ENCODE data around the gene HEXIM1.
"Not testable (repeated sequence)": the region's sequence is repeated elsewhere in the genome, so short reads cannot be mapped to it uniquely, and the experiment has no call there.

HEXIM1 gene

DNA sequence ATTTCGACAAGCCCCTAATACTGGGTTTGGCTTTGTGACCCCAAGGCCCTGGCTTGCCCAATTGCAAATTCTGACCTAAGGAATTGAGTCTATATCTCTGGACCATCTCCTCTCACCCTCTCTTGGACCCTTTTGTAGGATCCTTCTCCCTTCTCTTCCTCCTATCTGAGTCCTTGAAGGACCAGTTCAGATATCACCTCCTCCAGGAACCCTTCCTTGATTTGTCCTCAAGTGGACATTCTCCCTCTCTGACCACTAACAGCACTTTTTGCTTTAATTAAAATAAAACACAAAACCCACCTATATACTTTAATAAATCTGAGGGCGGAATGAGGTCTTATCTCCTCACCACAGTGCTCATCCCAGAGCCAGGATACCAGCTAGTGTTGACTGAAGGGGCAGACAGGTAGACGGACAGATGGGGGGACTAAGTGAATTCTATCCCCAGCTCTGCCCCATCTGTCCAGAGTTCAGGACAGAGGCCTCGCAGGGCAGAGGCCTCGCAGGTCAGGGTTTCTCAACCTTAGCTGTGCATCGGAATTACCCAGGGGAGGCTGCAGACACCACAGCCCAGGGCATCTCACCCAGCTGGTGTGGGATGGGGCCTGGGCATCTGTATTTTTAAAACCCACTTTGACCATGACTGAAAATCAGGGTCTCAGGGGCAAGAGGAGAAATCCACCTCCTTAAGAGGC is 25.1 kb upstream of the HEXIM1 start:
- H3K4me3 ChIP-seq (ENCODE audit: low read depth, low read length), result no peak overlapping the region
- TF ChIP-seq, protein P1, sequence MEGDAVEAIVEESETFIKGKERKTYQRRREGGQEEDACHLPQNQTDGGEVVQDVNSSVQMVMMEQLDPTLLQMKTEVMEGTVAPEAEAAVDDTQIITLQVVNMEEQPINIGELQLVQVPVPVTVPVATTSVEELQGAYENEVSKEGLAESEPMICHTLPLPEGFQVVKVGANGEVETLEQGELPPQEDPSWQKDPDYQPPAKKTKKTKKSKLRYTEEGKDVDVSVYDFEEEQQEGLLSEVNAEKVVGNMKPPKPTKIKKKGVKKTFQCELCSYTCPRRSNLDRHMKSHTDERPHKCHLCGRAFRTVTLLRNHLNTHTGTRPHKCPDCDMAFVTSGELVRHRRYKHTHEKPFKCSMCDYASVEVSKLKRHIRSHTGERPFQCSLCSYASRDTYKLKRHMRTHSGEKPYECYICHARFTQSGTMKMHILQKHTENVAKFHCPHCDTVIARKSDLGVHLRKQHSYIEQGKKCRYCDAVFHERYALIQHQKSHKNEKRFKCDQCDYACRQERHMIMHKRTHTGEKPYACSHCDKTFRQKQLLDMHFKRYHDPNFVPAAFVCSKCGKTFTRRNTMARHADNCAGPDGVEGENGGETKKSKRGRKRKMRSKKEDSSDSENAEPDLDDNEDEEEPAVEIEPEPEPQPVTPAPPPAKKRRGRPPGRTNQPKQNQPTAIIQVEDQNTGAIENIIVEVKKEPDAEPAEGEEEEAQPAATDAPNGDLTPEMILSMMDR (IDR thresholded peaks at IDR 0.05; ENCODE audit: low read depth, low read length), result no peak
- DNase-seq (ENCODE audit: low read depth, low spot score), result no peak
- in situ Hi-C loops (cut with HindIII; ENCODE audit: low sequenced_read_pairs), result no loop called here

DNA sequence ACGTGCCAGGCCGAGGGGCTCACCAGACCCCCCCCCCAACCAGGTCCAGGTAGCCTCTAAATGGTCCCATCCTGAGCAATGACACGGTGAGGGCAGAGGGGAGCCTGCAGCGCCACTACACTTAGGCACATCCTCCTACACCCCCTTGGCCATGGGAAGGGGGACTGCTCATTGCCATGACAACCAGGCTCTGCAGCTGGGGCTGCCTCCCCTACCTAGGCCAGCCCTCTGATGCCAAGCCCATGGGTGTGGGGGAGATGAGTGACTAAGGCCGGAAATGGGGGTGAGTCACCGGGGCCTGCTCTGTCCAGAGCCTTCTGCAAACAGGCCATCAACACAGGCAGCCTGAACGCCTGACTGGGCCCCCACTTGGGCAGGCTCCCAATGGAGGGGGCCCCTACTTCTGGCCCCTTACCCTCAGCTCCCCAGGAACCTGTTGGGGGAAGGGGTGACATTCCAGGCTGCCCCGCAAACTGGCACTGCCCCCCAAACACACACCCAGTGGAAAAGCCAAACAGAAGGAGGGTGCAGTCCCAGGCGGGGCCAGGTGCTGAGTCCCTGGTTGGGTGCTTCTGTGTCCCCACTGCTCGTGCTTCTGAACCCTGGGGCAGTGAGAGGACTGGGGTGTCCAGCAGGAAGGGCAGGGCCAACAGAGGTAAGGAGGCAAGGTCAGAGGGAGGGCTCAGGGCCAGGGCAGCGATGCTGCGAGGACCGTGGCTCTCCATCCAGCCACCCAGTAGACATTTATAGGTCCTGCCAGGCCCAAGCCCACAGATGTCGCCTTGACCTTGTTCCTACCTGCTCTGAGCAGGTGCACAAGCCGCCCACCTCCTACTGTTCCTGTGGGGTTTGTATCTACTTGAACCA is 24.1 kb upstream of the HEXIM1 start:
- TF ChIP-seq, protein P1 (IDR thresholded peaks at IDR 0.05; ENCODE audit: low read depth, low read length), result no peak
- peak; percentile 88 for DNase-seq (ENCODE audit: low read depth, low spot score)
- in situ Hi-C loops (cut with HindIII; ENCODE audit: low sequenced_read_pairs), result no loop called here
- H3K4me3 ChIP-seq (ENCODE audit: low read depth, low read length), result no peak overlapping the region

DNA sequence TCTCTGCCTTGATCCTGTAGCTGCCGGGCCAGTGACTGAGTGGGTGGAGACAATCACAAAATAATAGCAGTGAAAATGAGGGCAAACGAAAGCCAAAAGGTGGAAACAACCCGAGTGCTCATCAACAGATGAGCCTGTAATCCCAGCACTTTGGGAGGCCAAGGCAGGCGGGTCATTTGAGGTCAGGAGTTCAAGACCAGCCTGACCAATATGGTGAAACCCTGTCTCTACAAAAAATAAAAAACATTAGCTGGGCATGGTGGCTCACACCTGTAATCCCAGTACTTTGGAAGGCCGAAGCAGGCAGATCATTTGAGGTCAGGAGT is 23.5 kb upstream of the HEXIM1 start:
- in situ Hi-C loops (cut with HindIII; ENCODE audit: low sequenced_read_pairs); H3K4me3 ChIP-seq (ENCODE audit: low read depth, low read length); DNase-seq (ENCODE audit: low read depth, low spot score): not testable (repeated sequence)

DNA sequence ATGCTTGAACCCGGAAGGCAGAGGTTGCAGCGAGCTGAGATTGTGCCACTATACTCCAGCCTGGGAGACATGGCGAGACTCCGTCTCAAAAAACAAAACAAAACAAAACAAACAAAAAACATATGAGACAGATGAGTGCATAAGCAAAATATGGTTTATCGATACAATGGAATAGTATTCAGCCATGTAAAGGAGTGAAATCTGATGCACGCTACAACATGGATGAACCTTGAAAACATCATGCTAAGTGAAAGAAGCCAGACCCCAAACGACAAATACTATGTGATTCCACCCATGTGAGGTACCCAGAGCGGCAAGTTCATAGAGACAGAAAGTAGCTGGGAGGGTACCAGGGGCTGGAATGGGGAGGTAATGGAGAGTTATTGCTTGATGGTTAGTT is 22.8 kb upstream of the HEXIM1 start:
- TF ChIP-seq, protein P1 (IDR thresholded peaks at IDR 0.05; ENCODE audit: low read depth, low read length), result no peak
- H3K4me3 ChIP-seq (ENCODE audit: low read depth, low read length), result no peak overlapping the region
- no peak for DNase-seq (ENCODE audit: low read depth, low spot score)
- in situ Hi-C loops (cut with HindIII; ENCODE audit: low sequenced_read_pairs), result no loop called here

DNA sequence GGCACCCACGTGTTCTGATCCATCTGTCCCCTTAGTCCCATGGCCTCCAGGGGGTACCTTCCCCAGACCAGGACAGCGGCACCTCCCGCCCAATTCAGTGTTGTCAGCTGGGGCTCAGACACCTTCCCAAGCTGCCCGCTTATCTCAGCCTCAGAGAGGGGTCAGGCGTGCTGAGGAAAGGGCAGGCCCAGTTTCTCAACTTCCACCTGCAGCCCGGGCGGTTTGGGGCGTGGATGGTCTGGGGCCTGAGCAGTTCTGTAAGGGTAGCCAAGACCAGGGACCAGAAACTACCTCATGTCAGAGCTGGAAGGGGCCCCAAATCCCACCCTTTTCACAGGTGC is 21.1 kb upstream of the HEXIM1 start:
- in situ Hi-C loops (cut with HindIII; ENCODE audit: low sequenced_read_pairs), result no loop called here
- no peak overlapping the region for H3K4me3 ChIP-seq (ENCODE audit: low read depth, low read length)
- TF ChIP-seq, protein P1 (IDR thresholded peaks at IDR 0.05; ENCODE audit: low read depth, low read length), result no peak
- no peak for DNase-seq (ENCODE audit: low read depth, low spot score)

DNA sequence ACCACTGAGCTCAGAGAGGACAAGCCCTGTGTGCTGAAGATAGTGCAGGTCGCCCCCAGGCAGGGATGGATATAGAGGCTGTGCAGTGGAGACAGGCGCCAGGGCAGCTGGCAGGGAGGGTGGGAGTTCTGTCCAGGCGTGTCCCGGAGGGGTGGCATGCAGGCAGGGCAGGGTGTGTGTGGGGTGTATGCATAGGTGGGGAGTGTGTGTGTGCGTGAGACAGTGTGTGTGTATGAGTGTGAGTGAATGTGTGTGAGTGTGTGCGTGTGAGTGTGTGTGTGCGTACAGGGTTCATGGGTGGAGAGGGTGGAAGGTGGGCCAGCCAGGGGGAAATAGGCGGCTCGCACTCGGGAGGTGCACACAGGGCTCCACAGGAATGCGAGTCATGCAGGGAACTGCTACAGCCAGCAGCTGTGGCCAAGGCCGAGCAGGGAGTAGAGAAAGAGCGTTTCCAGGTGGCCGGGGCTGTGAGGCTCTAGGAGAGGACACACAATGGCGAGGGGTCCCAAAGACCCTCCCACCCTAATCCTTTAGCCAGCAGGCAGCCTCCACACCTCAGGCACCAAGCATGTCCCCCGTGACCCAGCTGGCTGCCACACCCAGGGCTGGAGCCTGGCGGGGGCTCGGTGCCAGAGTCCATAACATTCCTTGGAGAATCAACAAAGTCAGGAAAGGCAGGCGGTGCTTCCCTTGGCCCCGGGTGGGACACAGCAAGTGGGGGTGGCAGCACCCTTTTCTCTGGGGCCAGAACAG is 20.6 kb upstream of the HEXIM1 start:
- TF ChIP-seq, protein P1 (IDR thresholded peaks at IDR 0.05; ENCODE audit: low read depth, low read length), result no peak
- in situ Hi-C loops (cut with HindIII; ENCODE audit: low sequenced_read_pairs), result no loop called here
- peak; percentile 46 for DNase-seq (ENCODE audit: low read depth, low spot score)
- no peak overlapping the region for H3K4me3 ChIP-seq (ENCODE audit: low read depth, low read length)

DNA sequence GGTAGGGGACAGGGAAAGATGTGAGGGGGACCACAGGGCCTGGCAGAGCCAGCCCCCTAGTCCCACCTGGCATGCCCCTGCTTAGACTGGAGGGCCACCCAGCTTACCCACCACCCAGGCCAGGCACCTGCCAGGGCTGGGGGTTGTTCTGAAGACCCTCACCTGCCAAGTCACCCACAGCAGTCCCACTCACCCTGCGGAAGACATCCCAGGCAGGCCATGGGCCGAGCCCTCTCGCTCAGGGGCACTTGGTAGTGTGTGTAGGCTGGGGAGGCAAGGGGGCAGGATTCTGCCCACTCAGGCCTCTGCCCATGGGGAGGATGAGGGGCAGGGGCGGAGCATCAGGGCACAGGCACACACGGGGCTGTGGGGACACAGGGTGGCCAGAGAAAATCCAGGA is 19.9 kb upstream of the HEXIM1 start:
- TF ChIP-seq, protein P1 (IDR thresholded peaks at IDR 0.05; ENCODE audit: low read depth, low read length), result no peak
- H3K4me3 ChIP-seq (ENCODE audit: low read depth, low read length), result no peak overlapping the region
- DNase-seq (ENCODE audit: low read depth, low spot score), result no peak
- in situ Hi-C loops (cut with HindIII; ENCODE audit: low sequenced_read_pairs), result no loop called here

Data from astrocyte of the spinal cord (primary cell).